Measurements from ENCODE around the gene ATM.

ATM gene

GRCh38 chr11:108341654-108342053 lies 118.8 kb downstream of the ATM start:
- Histone ChIP-seq H3K14ac (ENCODE audit: low read length in 2 of 2) (no peak overlapping the region), H2BK5ac (ENCODE audit: low read depth, low read length, poor library complexity, severe bottlenecking) (no peak overlapping the region), H2BK15ac (ENCODE audit: low read depth, poor library complexity, severe bottlenecking) (no peak overlapping the region), H3K4me2 (ENCODE audit: low read length, poor library complexity, severe bottlenecking) (no peak overlapping the region), H3K27me3 (ENCODE audit: control insufficient read depth in 1 of 2, insufficient read depth in 1 of 2, low read length in 2 of 2) (no peaks in the 10 kb centered on the region), H4K8ac (ENCODE audit: low read length) (no peak overlapping the region), H2BK120ac (ENCODE audit: low read depth, low read length) (no peak overlapping the region), H3K27ac (ENCODE audit: low read length, poor library complexity, severe bottlenecking) (no peak overlapping the region), H3K18ac (ENCODE audit: low read depth in 1 of 2, low read length in 2 of 2) (no peak overlapping the region), H3K4ac (ENCODE audit: low read depth in 1 of 2, low read length in 2 of 2) (no peak overlapping the region), H3K4me3 (ENCODE audit: insufficient read depth in 1 of 2, low read depth in 1 of 2, low read length in 2 of 2) (no peak overlapping the region), H3K36me3 (ENCODE audit: control insufficient read depth in 1 of 2, insufficient read depth in 2 of 2, low read depth in 1 of 2, low read length in 2 of 2) (peaks cover 6 to 57% of the 10 kb centered on the region in 2 experiments), H3K4me1 (ENCODE audit: control insufficient read depth, insufficient read depth, low read depth, low read length) (no peaks in the 10 kb centered on the region), H4K91ac (ENCODE audit: low read length) (no peak overlapping the region), H3K9ac (ENCODE audit: low read length) (no peak overlapping the region), H2AFZ (ENCODE audit: low read depth, low read length) (no peak overlapping the region), H3K23ac (ENCODE audit: low read length in 2 of 2) (no peak overlapping the region), H2AK5ac (ENCODE audit: low read length, severe bottlenecking) (no peak overlapping the region), H3K79me1 (replicated peaks; ENCODE audit: low read length, poor library complexity, severe bottlenecking) (no peaks in the 10 kb centered on the region), H3K9me3 (ENCODE audit: control insufficient read depth, low read length) (no peaks in the 10 kb centered on the region), H2BK12ac (ENCODE audit: low read length in 2 of 2) (no peak overlapping the region)
- DNase-seq: no peak
- WGBS: 100% methylated on average over 3 of the region's 4 CpGs

GRCh38 chr11:108343714-108344113 lies 120.8 kb downstream of the ATM start:
- H2BK15ac ChIP-seq (ENCODE audit: low read depth, poor library complexity, severe bottlenecking): no peak overlapping the region
- peaks cover 0 to 57% of the 10 kb centered on the region in 2 experiments for H3K36me3 ChIP-seq (ENCODE audit: control insufficient read depth in 1 of 2, insufficient read depth in 2 of 2, low read depth in 1 of 2, low read length in 2 of 2)
- no peak overlapping the region for H3K9ac ChIP-seq (ENCODE audit: low read length)
- DNase-seq: no peak
- no peak overlapping the region for H3K23ac ChIP-seq (ENCODE audit: low read length in 2 of 2)
- H2AFZ ChIP-seq (ENCODE audit: low read depth, low read length): no peak overlapping the region
- no peak overlapping the region for H2BK120ac ChIP-seq (ENCODE audit: low read depth, low read length)
- H3K4ac ChIP-seq (ENCODE audit: low read depth in 1 of 2, low read length in 2 of 2): no peak overlapping the region
- 100% methylated on average over 2 of the region's 2 CpGs for WGBS
- H2BK5ac ChIP-seq (ENCODE audit: low read depth, low read length, poor library complexity, severe bottlenecking): no peak overlapping the region
- no peak overlapping the region for H2BK12ac ChIP-seq (ENCODE audit: low read length in 2 of 2)
- no peaks in the 10 kb centered on the region for H3K9me3 ChIP-seq (ENCODE audit: control insufficient read depth, low read length)
- H3K4me2 ChIP-seq (ENCODE audit: low read length, poor library complexity, severe bottlenecking): no peak overlapping the region
- no peaks in the 10 kb centered on the region for H3K27me3 ChIP-seq (ENCODE audit: control insufficient read depth in 1 of 2, insufficient read depth in 1 of 2, low read length in 2 of 2)
- no peak overlapping the region for H4K8ac ChIP-seq (ENCODE audit: low read length)
- H3K79me1 ChIP-seq (replicated peaks; ENCODE audit: low read length, poor library complexity, severe bottlenecking): no peaks in the 10 kb centered on the region
- no peak overlapping the region for H3K27ac ChIP-seq (ENCODE audit: low read length, poor library complexity, severe bottlenecking)
- H4K91ac ChIP-seq (ENCODE audit: low read length): no peak overlapping the region
- H3K14ac ChIP-seq (ENCODE audit: low read length in 2 of 2): no peak overlapping the region
- no peak overlapping the region for H2AK5ac ChIP-seq (ENCODE audit: low read length, severe bottlenecking)
- H3K4me3 ChIP-seq (ENCODE audit: insufficient read depth in 1 of 2, low read depth in 1 of 2, low read length in 2 of 2): no peak overlapping the region
- no peak overlapping the region for H3K18ac ChIP-seq (ENCODE audit: low read depth in 1 of 2, low read length in 2 of 2)
- no peaks in the 10 kb centered on the region for H3K4me1 ChIP-seq (ENCODE audit: control insufficient read depth, insufficient read depth, low read depth, low read length)

- Histone ChIP-seq H2BK12ac (ENCODE audit: low read length in 2 of 2) (no peak overlapping the region), H3K9me3 (ENCODE audit: control insufficient read depth, low read length) (no peaks in the 10 kb centered on the region), H4K8ac (ENCODE audit: low read length) (no peak overlapping the region), H3K79me1 (replicated peaks; ENCODE audit: low read length, poor library complexity, severe bottlenecking) (no peaks in the 10 kb centered on the region), H3K4me3 (ENCODE audit: insufficient read depth in 1 of 2, low read depth in 1 of 2, low read length in 2 of 2) (no peak overlapping the region), H3K9ac (ENCODE audit: low read length) (no peak overlapping the region), H2BK15ac (ENCODE audit: low read depth, poor library complexity, severe bottlenecking) (no peak overlapping the region), H2AK5ac (ENCODE audit: low read length, severe bottlenecking) (no peak overlapping the region), H3K36me3 (ENCODE audit: control insufficient read depth in 1 of 2, insufficient read depth in 2 of 2, low read depth in 1 of 2, low read length in 2 of 2) (peaks cover 2 to 64% of the 10 kb centered on the region in 2 experiments), H3K27me3 (ENCODE audit: control insufficient read depth in 1 of 2, insufficient read depth in 1 of 2, low read length in 2 of 2) (no peaks in the 10 kb centered on the region), H4K91ac (ENCODE audit: low read length) (no peak overlapping the region), H2BK120ac (ENCODE audit: low read depth, low read length) (no peak overlapping the region), H3K27ac (ENCODE audit: low read length, poor library complexity, severe bottlenecking) (no peak overlapping the region), H3K4me1 (ENCODE audit: control insufficient read depth, insufficient read depth, low read depth, low read length) (no peaks in the 10 kb centered on the region), H3K14ac (ENCODE audit: low read length in 2 of 2) (no peak overlapping the region), H2BK5ac (ENCODE audit: low read depth, low read length, poor library complexity, severe bottlenecking) (no peak overlapping the region), H3K18ac (ENCODE audit: low read depth in 1 of 2, low read length in 2 of 2) (no peak overlapping the region), H3K4ac (ENCODE audit: low read depth in 1 of 2, low read length in 2 of 2) (no peak overlapping the region), H2AFZ (ENCODE audit: low read depth, low read length) (no peak overlapping the region), H3K4me2 (ENCODE audit: low read length, poor library complexity, severe bottlenecking) (no peak overlapping the region), H3K23ac (ENCODE audit: low read length in 2 of 2) (no peak overlapping the region)
- no peak for DNase-seq
- WGBS: 100% methylated on average over 4 of the region's 4 CpGs
These were observed 122.9 kb downstream of the ATM start for GRCh38 chr11:108345767-108346166.

GRCh38 chr11:108346451-108346850 lies 123.6 kb downstream of the ATM start:
- no peaks in the 10 kb centered on the region for H3K79me1 ChIP-seq (replicated peaks; ENCODE audit: low read length, poor library complexity, severe bottlenecking)
- no peak overlapping the region for H3K14ac ChIP-seq (ENCODE audit: low read length in 2 of 2)
- H2AFZ ChIP-seq (ENCODE audit: low read depth, low read length): no peak overlapping the region
- H3K4ac ChIP-seq (ENCODE audit: low read depth in 1 of 2, low read length in 2 of 2): no peak overlapping the region
- no peak for DNase-seq
- no peak overlapping the region for H4K91ac ChIP-seq (ENCODE audit: low read length)
- no peaks in the 10 kb centered on the region for H3K9me3 ChIP-seq (ENCODE audit: control insufficient read depth, low read length)
- H3K27me3 ChIP-seq (ENCODE audit: control insufficient read depth in 1 of 2, insufficient read depth in 1 of 2, low read length in 2 of 2): no peaks in the 10 kb centered on the region
- H2AK5ac ChIP-seq (ENCODE audit: low read length, severe bottlenecking): no peak overlapping the region
- H2BK15ac ChIP-seq (ENCODE audit: low read depth, poor library complexity, severe bottlenecking): no peak overlapping the region
- no peak overlapping the region for H3K9ac ChIP-seq (ENCODE audit: low read length)
- no peaks in the 10 kb centered on the region for H3K4me1 ChIP-seq (ENCODE audit: control insufficient read depth, insufficient read depth, low read depth, low read length)
- no peak overlapping the region for H2BK12ac ChIP-seq (ENCODE audit: low read length in 2 of 2)
- no peak overlapping the region for H4K8ac ChIP-seq (ENCODE audit: low read length)
- peaks cover 4 to 65% of the 10 kb centered on the region in 2 experiments for H3K36me3 ChIP-seq (ENCODE audit: control insufficient read depth in 1 of 2, insufficient read depth in 2 of 2, low read depth in 1 of 2, low read length in 2 of 2)
- H3K4me2 ChIP-seq (ENCODE audit: low read length, poor library complexity, severe bottlenecking): no peak overlapping the region
- H3K4me3 ChIP-seq (ENCODE audit: insufficient read depth in 1 of 2, low read depth in 1 of 2, low read length in 2 of 2): no peak overlapping the region
- no peak overlapping the region for H3K27ac ChIP-seq (ENCODE audit: low read length, poor library complexity, severe bottlenecking)
- no peak overlapping the region for H3K23ac ChIP-seq (ENCODE audit: low read length in 2 of 2)
- no peak overlapping the region for H2BK120ac ChIP-seq (ENCODE audit: low read depth, low read length)
- H3K18ac ChIP-seq (ENCODE audit: low read depth in 1 of 2, low read length in 2 of 2): no peak overlapping the region
- H2BK5ac ChIP-seq (ENCODE audit: low read depth, low read length, poor library complexity, severe bottlenecking): no peak overlapping the region
